ENCODE results near the gene KRTAP10-10. TPM values are rescaled to one million over a fixed set of nuclear protein-coding genes. Genes with fewer than 3 reads are reported as not detected.
A peak's percentile ranks its signal among the peaks of the same experiment; 100 is the strongest.

KRTAP10-10 gene
- total and polyA plus RNA-seq, 4 donors = not detected

- Histone ChIP-seq H3K9ac (ENCODE audit: low read depth in 1 of 2, low read length in 2 of 2) (no peak overlapping the region), H3K27ac (ENCODE audit: low read depth in 1 of 2, low read length in 2 of 2) (no peak overlapping the region), H3K36me3 (ENCODE audit: control insufficient read depth in 4 of 4, insufficient read depth in 3 of 4, low read depth in 1 of 4, low read length in 3 of 4) (no peaks in the 10 kb centered on the region), H3K27me3 (ENCODE audit: control insufficient read depth in 4 of 4, insufficient read depth in 4 of 4, low read length in 3 of 4) (no peaks in the 10 kb centered on the region), H3K9me3 (ENCODE audit: control insufficient read depth in 4 of 4, low read length in 3 of 4) (peaks cover 0 to 11% (median 1%) of the 10 kb centered on the region in 4 donors), H3K4me1 (ENCODE audit: control insufficient read depth in 4 of 4, insufficient read depth in 4 of 4, low read length in 3 of 4) (no peaks in the 10 kb centered on the region), H3K4me3 (ENCODE audit: low read depth in 1 of 3, low read length in 3 of 3) (no peak overlapping the region)
- TF ChIP-seq, protein P1, sequence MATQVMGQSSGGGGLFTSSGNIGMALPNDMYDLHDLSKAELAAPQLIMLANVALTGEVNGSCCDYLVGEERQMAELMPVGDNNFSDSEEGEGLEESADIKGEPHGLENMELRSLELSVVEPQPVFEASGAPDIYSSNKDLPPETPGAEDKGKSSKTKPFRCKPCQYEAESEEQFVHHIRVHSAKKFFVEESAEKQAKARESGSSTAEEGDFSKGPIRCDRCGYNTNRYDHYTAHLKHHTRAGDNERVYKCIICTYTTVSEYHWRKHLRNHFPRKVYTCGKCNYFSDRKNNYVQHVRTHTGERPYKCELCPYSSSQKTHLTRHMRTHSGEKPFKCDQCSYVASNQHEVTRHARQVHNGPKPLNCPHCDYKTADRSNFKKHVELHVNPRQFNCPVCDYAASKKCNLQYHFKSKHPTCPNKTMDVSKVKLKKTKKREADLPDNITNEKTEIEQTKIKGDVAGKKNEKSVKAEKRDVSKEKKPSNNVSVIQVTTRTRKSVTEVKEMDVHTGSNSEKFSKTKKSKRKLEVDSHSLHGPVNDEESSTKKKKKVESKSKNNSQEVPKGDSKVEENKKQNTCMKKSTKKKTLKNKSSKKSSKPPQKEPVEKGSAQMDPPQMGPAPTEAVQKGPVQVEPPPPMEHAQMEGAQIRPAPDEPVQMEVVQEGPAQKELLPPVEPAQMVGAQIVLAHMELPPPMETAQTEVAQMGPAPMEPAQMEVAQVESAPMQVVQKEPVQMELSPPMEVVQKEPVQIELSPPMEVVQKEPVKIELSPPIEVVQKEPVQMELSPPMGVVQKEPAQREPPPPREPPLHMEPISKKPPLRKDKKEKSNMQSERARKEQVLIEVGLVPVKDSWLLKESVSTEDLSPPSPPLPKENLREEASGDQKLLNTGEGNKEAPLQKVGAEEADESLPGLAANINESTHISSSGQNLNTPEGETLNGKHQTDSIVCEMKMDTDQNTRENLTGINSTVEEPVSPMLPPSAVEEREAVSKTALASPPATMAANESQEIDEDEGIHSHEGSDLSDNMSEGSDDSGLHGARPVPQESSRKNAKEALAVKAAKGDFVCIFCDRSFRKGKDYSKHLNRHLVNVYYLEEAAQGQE (IDR thresholded peaks at IDR 0.05) = no peak
- TF ChIP-seq HNF4A (conservative IDR thresholded peaks at IDR 0.05) (no peak), ATF3 (IDR thresholded peaks at IDR 0.05) (no peak), HNF4G (IDR thresholded peaks at IDR 0.05) (no peak), NR2F2 (IDR thresholded peaks at IDR 0.05) (no peak), FOXA1 (IDR thresholded peaks at IDR 0.05) (no peak), GABPA (IDR thresholded peaks at IDR 0.05 in 1 of 2, conservative IDR thresholded peaks at IDR 0.05 in 1 of 2) (no peak), JUND (IDR thresholded peaks at IDR 0.05) (no peak), TAF1 (conservative IDR thresholded peaks at IDR 0.05) (no peak)
- WGBS = 82% methylated on average over 20 of the region's 20 CpGs
- peak; percentile 14 for DNase-seq (ENCODE audit: low spot score)
Observed at GRCh38 chr21:44614161-44614631, 23.0 kb upstream of the KRTAP10-10 start.

DNA sequence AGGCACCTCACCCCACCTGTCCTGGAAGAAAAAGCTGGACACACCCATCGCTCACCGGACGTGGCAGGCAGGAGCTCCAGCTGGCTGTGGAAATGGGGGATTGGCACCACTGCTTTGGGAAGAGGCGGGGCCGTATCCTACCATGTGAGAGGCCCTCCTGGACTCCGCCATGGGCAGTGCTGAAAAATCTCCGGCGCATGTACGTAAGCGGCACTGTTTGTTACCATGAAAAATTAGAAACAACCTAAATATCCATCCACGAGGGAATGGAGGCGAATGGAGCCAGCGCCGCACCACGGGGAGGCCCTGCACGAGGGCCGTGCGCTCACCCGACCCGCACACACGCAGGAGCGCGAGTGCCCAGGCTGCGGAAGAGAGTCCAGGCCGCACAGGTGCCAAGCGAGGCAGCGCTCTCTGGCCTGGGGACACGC is 22.2 kb upstream of the KRTAP10-10 start:
- WGBS = 90% methylated on average over 28 of the region's 28 CpGs
- DNase-seq (ENCODE audit: low spot score) = peak; percentile 23

More for the DNA sequence above, 22.2 kb upstream of the KRTAP10-10 start:
- no peak overlapping the region for H3K9ac ChIP-seq (ENCODE audit: low read depth in 1 of 2, low read length in 2 of 2)
- no peaks in the 10 kb centered on the region for H3K36me3 ChIP-seq (ENCODE audit: control insufficient read depth in 4 of 4, insufficient read depth in 3 of 4, low read depth in 1 of 4, low read length in 3 of 4)
- H3K27ac ChIP-seq (ENCODE audit: low read depth in 1 of 2, low read length in 2 of 2) = no peak overlapping the region
- H3K9me3 ChIP-seq (ENCODE audit: control insufficient read depth in 4 of 4, low read length in 3 of 4) = peaks cover 0 to 10% (median 1%) of the 10 kb centered on the region in 4 donors
- no peak overlapping the region for H3K4me3 ChIP-seq (ENCODE audit: low read depth in 1 of 3, low read length in 3 of 3)
- TF ChIP-seq CTCF (IDR thresholded peaks at IDR 0.05; ENCODE audit: low read depth, low read length, missing input control) (no peak), TAF1 (conservative IDR thresholded peaks at IDR 0.05) (no peak), YY1 (IDR thresholded peaks at IDR 0.05) (no peak), HNF4G (IDR thresholded peaks at IDR 0.05) (no peak), HNF4A (conservative IDR thresholded peaks at IDR 0.05) (no peak), MAX (IDR thresholded peaks at IDR 0.05) (no peak), ATF3 (IDR thresholded peaks at IDR 0.05) (no peak), FOXA2 (IDR thresholded peaks at IDR 0.05) (no peak), JUND (IDR thresholded peaks at IDR 0.05) (no peak), RXRA (IDR thresholded peaks at IDR 0.05) (no peak), ZBTB33 (IDR thresholded peaks at IDR 0.05) (no peak), SP1 (IDR thresholded peaks at IDR 0.05) (no peak), GABPA (IDR thresholded peaks at IDR 0.05 in 1 of 2, conservative IDR thresholded peaks at IDR 0.05 in 1 of 2) (no peak), FOXA1 (IDR thresholded peaks at IDR 0.05) (no peak), RAD21 (IDR thresholded peaks at IDR 0.05) (no peak), NR2F2 (IDR thresholded peaks at IDR 0.05) (no peak), EGR1 (IDR thresholded peaks at IDR 0.05; ENCODE audit: low read depth in 2 of 2) (no peak)
- TF ChIP-seq, protein P1 (IDR thresholded peaks at IDR 0.05) = no peak
- no peaks in the 10 kb centered on the region for H3K4me1 ChIP-seq (ENCODE audit: control insufficient read depth in 4 of 4, insufficient read depth in 4 of 4, low read length in 3 of 4)
- no peaks in the 10 kb centered on the region for H3K27me3 ChIP-seq (ENCODE audit: control insufficient read depth in 4 of 4, insufficient read depth in 4 of 4, low read length in 3 of 4)

Data from liver (tissue), 9 donors.